Measurements from ENCODE around the gene OR5K2.

OR5K2 gene

GRCh38 chr3:98532709-98533571 lies 35.5 kb downstream of the OR5K2 start:
- DNase-seq: no peak
- peaks cover 6% of the 10 kb centered on the region for H3K4me1 ChIP-seq
- TF ChIP-seq, protein P1, sequence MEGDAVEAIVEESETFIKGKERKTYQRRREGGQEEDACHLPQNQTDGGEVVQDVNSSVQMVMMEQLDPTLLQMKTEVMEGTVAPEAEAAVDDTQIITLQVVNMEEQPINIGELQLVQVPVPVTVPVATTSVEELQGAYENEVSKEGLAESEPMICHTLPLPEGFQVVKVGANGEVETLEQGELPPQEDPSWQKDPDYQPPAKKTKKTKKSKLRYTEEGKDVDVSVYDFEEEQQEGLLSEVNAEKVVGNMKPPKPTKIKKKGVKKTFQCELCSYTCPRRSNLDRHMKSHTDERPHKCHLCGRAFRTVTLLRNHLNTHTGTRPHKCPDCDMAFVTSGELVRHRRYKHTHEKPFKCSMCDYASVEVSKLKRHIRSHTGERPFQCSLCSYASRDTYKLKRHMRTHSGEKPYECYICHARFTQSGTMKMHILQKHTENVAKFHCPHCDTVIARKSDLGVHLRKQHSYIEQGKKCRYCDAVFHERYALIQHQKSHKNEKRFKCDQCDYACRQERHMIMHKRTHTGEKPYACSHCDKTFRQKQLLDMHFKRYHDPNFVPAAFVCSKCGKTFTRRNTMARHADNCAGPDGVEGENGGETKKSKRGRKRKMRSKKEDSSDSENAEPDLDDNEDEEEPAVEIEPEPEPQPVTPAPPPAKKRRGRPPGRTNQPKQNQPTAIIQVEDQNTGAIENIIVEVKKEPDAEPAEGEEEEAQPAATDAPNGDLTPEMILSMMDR (IDR thresholded peaks at IDR 0.05; ENCODE audit: low read depth, low read length): no peak
- no peaks in the 10 kb centered on the region for H3K9me3 ChIP-seq
- H3K4me3 ChIP-seq (ENCODE audit: low read depth, low read length): no peak overlapping the region
- no peaks in the 10 kb centered on the region for H3K36me3 ChIP-seq
- H3K27me3 ChIP-seq: no peaks in the 10 kb centered on the region

- Histone ChIP-seq H3K27me3 (no peaks in the 10 kb centered on the region), H3K4me3 (ENCODE audit: low read depth, low read length) (no peak overlapping the region), H3K36me3 (no peaks in the 10 kb centered on the region), H3K9me3 (no peaks in the 10 kb centered on the region), H3K4me1 (peaks cover 6% of the 10 kb centered on the region)
- no peak for DNase-seq
- TF ChIP-seq, protein P1 (IDR thresholded peaks at IDR 0.05; ENCODE audit: low read depth, low read length): no peak
Observed at GRCh38 chr3:98534168-98534567, 36.7 kb downstream of the OR5K2 start.

DNA sequence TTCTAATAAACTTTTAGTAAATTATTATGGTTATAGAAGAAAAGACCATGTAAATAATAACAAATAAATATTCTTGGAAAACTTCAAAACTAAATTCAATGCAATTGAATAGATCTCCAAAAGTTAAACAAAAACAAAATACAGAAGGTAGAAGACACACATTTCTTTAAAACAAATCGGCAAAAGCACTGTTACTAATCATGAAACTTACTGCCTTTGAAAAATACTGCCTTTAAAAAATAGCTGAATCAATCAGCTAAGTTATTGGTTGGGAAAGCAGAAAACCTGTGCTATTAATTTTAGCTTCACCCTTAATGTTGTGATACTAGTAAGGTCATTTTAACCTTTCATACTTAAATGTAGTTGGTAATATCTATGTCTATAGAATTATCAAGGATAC lies 37.3 kb downstream of the OR5K2 start:
- DNase-seq: no peak
- no peaks in the 10 kb centered on the region for H3K27me3 ChIP-seq
- H3K4me1 ChIP-seq: peaks cover 6% of the 10 kb centered on the region
- H3K4me3 ChIP-seq (ENCODE audit: low read depth, low read length): no peak overlapping the region
- H3K36me3 ChIP-seq: no peaks in the 10 kb centered on the region
- TF ChIP-seq, protein P1 (IDR thresholded peaks at IDR 0.05; ENCODE audit: low read depth, low read length): no peak
- no peaks in the 10 kb centered on the region for H3K9me3 ChIP-seq

DNA sequence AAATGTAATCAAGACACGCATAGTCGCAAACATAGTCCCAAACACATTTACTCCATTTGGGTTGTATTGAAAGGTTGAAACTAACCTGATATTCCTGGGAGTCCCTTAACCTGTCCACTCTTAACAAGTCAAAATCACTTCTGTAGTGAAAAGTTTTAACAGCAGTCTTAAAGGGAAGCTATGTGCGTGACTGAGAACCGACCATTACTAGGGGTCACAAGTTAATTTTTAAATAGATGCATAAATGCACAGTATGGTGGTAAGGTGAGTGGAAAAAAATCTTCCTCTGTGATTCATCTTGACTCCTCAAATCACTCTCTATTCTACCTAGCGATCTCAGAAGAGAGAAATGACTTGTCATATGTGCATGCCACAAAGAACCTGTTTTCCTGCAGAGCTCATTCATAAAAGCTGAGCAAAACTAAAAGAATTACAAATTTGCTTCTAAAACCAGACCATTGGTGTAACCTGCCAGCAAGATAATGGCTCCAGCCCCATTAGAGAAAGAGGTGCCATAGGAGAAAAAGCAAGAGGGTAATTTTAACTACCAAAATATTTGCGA lies 39.1 kb downstream of the OR5K2 start:
- no peak for DNase-seq
- Histone ChIP-seq H3K36me3 (no peaks in the 10 kb centered on the region), H3K27me3 (no peaks in the 10 kb centered on the region), H3K9me3 (no peaks in the 10 kb centered on the region), H3K4me3 (ENCODE audit: low read depth, low read length) (no peak overlapping the region), H3K4me1 (peaks cover 6% of the 10 kb centered on the region)
- TF ChIP-seq, protein P1 (IDR thresholded peaks at IDR 0.05; ENCODE audit: low read depth, low read length): no peak

DNA sequence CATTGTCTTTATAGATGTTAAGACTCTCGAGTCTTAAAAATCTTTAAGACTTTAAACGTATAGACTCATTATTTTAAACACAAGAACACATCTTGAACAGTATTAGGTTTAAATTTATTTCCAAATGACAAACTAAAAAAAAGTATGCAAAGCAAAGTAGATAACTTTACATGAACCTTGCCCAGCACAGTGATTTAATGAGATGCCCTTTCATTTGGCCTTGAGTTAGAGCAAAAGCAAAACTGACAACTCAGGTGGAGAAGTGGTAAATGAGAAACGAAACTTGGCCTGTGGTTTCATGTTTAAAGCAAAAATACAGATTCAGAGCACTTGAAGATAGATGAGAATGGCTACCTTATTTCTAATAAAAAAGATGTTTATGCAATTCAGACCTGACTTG lies 42.9 kb downstream of the OR5K2 start:
- TF ChIP-seq, protein P1 (IDR thresholded peaks at IDR 0.05; ENCODE audit: low read depth, low read length): no peak
- H3K27me3 ChIP-seq: peaks cover 20% of the 10 kb centered on the region
- no peaks in the 10 kb centered on the region; the same call in 1 of the 2 replicates for H3K9me3 ChIP-seq
- no peaks in the 10 kb centered on the region for H3K4me1 ChIP-seq
- H3K36me3 ChIP-seq: no peaks in the 10 kb centered on the region
- no peak overlapping the region for H3K4me3 ChIP-seq (ENCODE audit: low read depth, low read length)
- DNase-seq: no peak

- DNase-seq: no peak
- no peak overlapping the region for H3K4me3 ChIP-seq (ENCODE audit: low read depth, low read length)
- peaks cover 28% of the 10 kb centered on the region for H3K27me3 ChIP-seq
- H3K36me3 ChIP-seq: no peaks in the 10 kb centered on the region
- TF ChIP-seq, protein P1 (IDR thresholded peaks at IDR 0.05; ENCODE audit: low read depth, low read length): no peak
- H3K9me3 ChIP-seq: no peaks in the 10 kb centered on the region; the same call in 1 of the 2 replicates
- no peaks in the 10 kb centered on the region for H3K4me1 ChIP-seq
Observed at GRCh38 chr3:98541695-98542094, 44.2 kb downstream of the OR5K2 start.

All from BE2C (cell line).